SKM-1 (cell line): ENCODE results near the gene R3HDML.

ENCODE experiments used
- DNase-seq: peaks from one replicate; lab custom pipeline; 2025; ENCODE audit not compliant: unreplicated experiment; lab: John Stamatoyannopoulos, UW

Gene R3HDML

GRCh38 chr20:44398335-44398734 is 61.5 kb downstream of the R3HDML start:
- DNase-seq: no peak

DNA sequence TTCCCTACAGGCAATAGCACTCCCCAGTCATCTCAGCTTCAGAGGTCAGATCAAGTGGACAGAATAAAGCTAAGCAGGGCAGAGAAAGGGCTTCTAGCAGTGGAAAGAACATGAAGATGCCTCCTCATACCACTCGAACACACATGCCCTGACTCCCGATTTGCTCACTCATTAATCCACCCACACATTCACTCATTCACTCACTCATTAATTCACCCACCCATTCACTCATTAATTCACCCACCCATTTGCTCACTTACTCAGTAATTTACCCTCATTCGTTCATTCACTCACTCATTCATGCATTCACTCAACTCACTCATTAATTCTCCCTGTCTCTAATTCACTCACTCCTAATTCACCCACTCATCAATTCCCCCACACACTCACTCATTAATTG is 62.6 kb downstream of the R3HDML start:
- no peak for DNase-seq

DNA sequence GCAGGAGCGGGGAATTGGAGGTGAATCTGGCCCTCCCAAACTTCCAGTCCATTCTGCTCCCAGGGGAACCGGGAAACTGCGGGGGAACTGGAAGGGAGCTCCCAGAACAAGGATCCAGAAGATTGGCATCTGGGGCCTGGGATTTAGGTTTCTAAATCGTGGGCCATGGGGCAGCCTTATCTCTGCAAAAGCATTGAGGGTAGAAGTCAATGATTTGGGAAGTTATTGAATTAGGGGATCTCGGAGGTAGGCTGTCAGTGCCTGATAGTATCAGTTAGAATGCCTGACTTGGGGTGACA is 63.8 kb downstream of the R3HDML start:
- no peak for DNase-seq
